WTC11 (cell line): ENCODE data around the gene CELF4. TPM values are rescaled to one million over a fixed set of nuclear protein-coding genes. Genes with fewer than 3 reads are reported as not detected.

ENCODE experiments used
- ATAC-seq: fragments of 200-7000 bp; cut with Tn5 transposase; 2 replicates; pipeline ENCODE4 v1.10.0; 2021; ENCODE audit warnings: mild to moderate bottlenecking, moderate library complexity
- CTCF ChIA-PET: fragments of 300-600 bp; sonication (Branson Sonifier 250); formaldehyde crosslinking; loops from one replicate; lab custom pipeline; 2021; ENCODE audit warnings: antibody characterized with exemption; lab: Charles Lee
- POLR2A ChIA-PET: fragments of 350-600 bp; sonication (Branson Sonifier 250); formaldehyde crosslinking; loops from one replicate; lab custom pipeline; 2021; ENCODE audit warnings: antibody characterized with exemption; lab: Charles Lee
- DNase-seq: peaks from one replicate; pipeline ENCODE4 v3.0.0; 2021; ENCODE audit warnings: low spot score
- H3K27ac Mint-ChIP-seq: 2 replicates; pipeline ENCODE4 v1.8.0; 2021; ENCODE audit warnings: mixed read lengths
- H3K27me3 Mint-ChIP-seq: 2 replicates; pipeline ENCODE4 v1.8.0; 2021; ENCODE audit warnings: low read depth, mild to moderate bottlenecking, moderate library complexity, mixed read lengths
- H3K36me3 Mint-ChIP-seq: 2 replicates; pipeline ENCODE4 v1.8.0; 2021; ENCODE audit warnings: mixed read lengths
- H3K4me1 Mint-ChIP-seq: 2 replicates; pipeline ENCODE4 v1.8.0; 2022; ENCODE audit warnings: mixed read lengths
- H3K4me3 Mint-ChIP-seq: 2 replicates; pipeline ENCODE4 v1.8.0; 2021; ENCODE audit warnings: mild to moderate bottlenecking, moderate library complexity, mixed read lengths
- H3K9me3 Mint-ChIP-seq: 2 replicates; pipeline ENCODE4 v1.8.0; 2021; ENCODE audit warnings: mixed read lengths
- ATF1 ChIP-seq: sonication (generic); formaldehyde crosslinking; IDR thresholded peaks from 2 replicates; pipeline ENCODE4 v1.8.1; 2023; ENCODE audit warnings: mild to moderate bottlenecking, moderate library complexity, missing genetic modification reagents
- FOXJ3 ChIP-seq: sonication (generic); formaldehyde crosslinking; IDR thresholded peaks from 2 replicates; pipeline ENCODE4 v1.9.0; 2021; ENCODE audit warnings: missing genetic modification reagents, mild to moderate bottlenecking, borderline replicate concordance
- GRHL2 ChIP-seq: fragments of 250-450 bp; sonication (Bioruptor Pico); IDR thresholded peaks from 2 replicates; pipeline ENCODE4 v1.8.0; 2022; ENCODE audit warnings: mild to moderate bottlenecking, moderate library complexity; ENCODE audit not compliant: insufficient replicate concordance, severe bottlenecking
- HMGA2 ChIP-seq: fragments of 250-450 bp; sonication (Bioruptor Pico); IDR thresholded peaks from 2 replicates; pipeline ENCODE4 v1.4.0; 2021; ENCODE audit warnings: mild to moderate bottlenecking, moderate library complexity
- JUN ChIP-seq: sonication (generic); formaldehyde crosslinking; IDR thresholded peaks from 2 replicates; pipeline ENCODE4 v1.8.0; 2023; ENCODE audit warnings: mild to moderate bottlenecking, missing genetic modification reagents
- KAT7 ChIP-seq: sonication (generic); formaldehyde crosslinking; IDR thresholded peaks from 2 replicates; pipeline ENCODE4 v1.8.1; 2023; ENCODE audit warnings: missing genetic modification reagents, mild to moderate bottlenecking, borderline replicate concordance
- MYBL2 ChIP-seq: sonication (generic); formaldehyde crosslinking; IDR thresholded peaks from 2 replicates; pipeline ENCODE4 v1.8.1; 2023; ENCODE audit warnings: mild to moderate bottlenecking, moderate library complexity, missing genetic modification reagents
- NFATC4 ChIP-seq: fragments of 250-450 bp; sonication (Bioruptor Pico); IDR thresholded peaks from 2 replicates; pipeline ENCODE4 v1.9.0; 2021; ENCODE audit warnings: mild to moderate bottlenecking
- NR2C2 ChIP-seq: sonication (generic); formaldehyde crosslinking; IDR thresholded peaks from 2 replicates; pipeline ENCODE4 v1.8.0; 2022; ENCODE audit warnings: mild to moderate bottlenecking, missing genetic modification reagents
- RORB ChIP-seq: fragments of 250-450 bp; sonication (Bioruptor Pico); IDR thresholded peaks from 2 replicates; pipeline ENCODE4 v1.9.0; 2021; ENCODE audit warnings: mild to moderate bottlenecking
- SMAD3 ChIP-seq: sonication (generic); formaldehyde crosslinking; IDR thresholded peaks from 2 replicates; pipeline ENCODE4 v1.8.0; 2022; ENCODE audit warnings: missing genetic modification reagents, mild to moderate bottlenecking, borderline replicate concordance
- TP53 ChIP-seq: sonication (generic); formaldehyde crosslinking; IDR thresholded peaks from 2 replicates; pipeline ENCODE4 v1.8.1; 2023; ENCODE audit warnings: mild to moderate bottlenecking, missing genetic modification reagents
- ZNF219 ChIP-seq: sonication (generic); formaldehyde crosslinking; IDR thresholded peaks from 2 replicates; pipeline ENCODE4 v1.8.0; 2023; ENCODE audit warnings: missing genetic modification reagents, mild to moderate bottlenecking, borderline replicate concordance
- ZNF416 ChIP-seq: fragments of 250-450 bp; sonication (Bioruptor Pico); IDR thresholded peaks from 2 replicates; pipeline ENCODE4 v1.9.0; 2021; ENCODE audit warnings: mild to moderate bottlenecking, inconsistent platforms
- total RNA-seq: library from RNA; stranded (reverse); gene quantifications from 3 replicates; pipeline ENCODE4 v1.2.3, GENCODE V29; 2021
- TF ChIP-seq, protein P1 (sequence below): sonication (generic); formaldehyde crosslinking; IDR thresholded peaks from 2 replicates; pipeline ENCODE4 v1.8.1; 2022; ENCODE audit warnings: mild to moderate bottlenecking, moderate library complexity, missing genetic modification reagents
- TF ChIP-seq, protein P2 (sequence below): sonication (generic); formaldehyde crosslinking; IDR thresholded peaks from 2 replicates; pipeline ENCODE4 v1.8.1; 2022; ENCODE audit warnings: missing genetic modification reagents, borderline replicate concordance
- TF ChIP-seq, protein P3 (sequence below): sonication (generic); formaldehyde crosslinking; IDR thresholded peaks from 2 replicates; pipeline ENCODE4 v1.8.1; 2023; ENCODE audit warnings: mild to moderate bottlenecking, missing genetic modification reagents
- TF ChIP-seq, protein P4 (sequence below): sonication (generic); formaldehyde crosslinking; IDR thresholded peaks from 2 replicates; pipeline ENCODE4 v1.8.1; 2023; ENCODE audit warnings: mild to moderate bottlenecking, missing genetic modification reagents, borderline replicate concordance

Gene CELF4
- total RNA-seq, 1 experiment from 2014 or later, result 2.9 TPM

DNA sequence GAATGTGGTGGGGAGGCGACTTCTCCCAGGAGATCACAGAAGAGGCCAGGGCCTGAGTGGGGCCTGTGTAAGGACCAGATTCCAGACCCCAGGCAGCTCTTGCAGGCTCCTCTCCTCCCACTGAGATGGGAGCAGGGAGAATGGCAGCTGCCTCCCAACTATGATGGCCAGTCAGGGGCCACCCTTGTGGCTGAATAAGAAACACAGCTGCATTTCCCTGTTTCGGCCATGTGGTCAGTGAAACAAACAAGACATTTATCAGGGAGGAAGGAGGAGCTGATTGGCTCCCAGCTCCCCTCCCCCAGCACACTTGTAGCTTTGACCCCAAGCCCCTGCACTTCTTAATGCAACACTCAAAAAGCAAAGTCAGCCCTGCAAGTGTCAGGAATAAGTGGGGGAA lies 143.5 kb downstream of the CELF4 start:
- ChIA-PET POLR2A (no interaction called here), CTCF (interaction anchor here (0.6 to 0.9 kb wide), 2 partner anchors 9 to 28 kb away, joined by 3 to 5 read pairs; no protein-coding TSS in a partner anchor)
- ATAC-seq (no peak), DNase-seq (no peak)
- H3K36me3 Mint-ChIP-seq, result no peaks in the 10 kb centered on the region
- H3K4me3 Mint-ChIP-seq, result no peak overlapping the region
- no peak overlapping the region for H3K27ac Mint-ChIP-seq
- H3K9me3 Mint-ChIP-seq, result no peaks in the 10 kb centered on the region
- H3K4me1 Mint-ChIP-seq, result peaks cover 23% of the 10 kb centered on the region
- TF ChIP-seq JUN, result no peak
- TF ChIP-seq RORB (CRISPR knock-in tag), result no peak
- TF ChIP-seq ZNF219, result no peak
- TF ChIP-seq SMAD3 (CRISPR knock-in tag), result no peak
- TF ChIP-seq ZNF416 (CRISPR knock-in tag), result no peak
- no peak for TF ChIP-seq NR2C2 (CRISPR knock-in tag)
- no peak for TF ChIP-seq GRHL2 (CRISPR knock-in tag)
- no peak for TF ChIP-seq HMGA2 (CRISPR knock-in tag)
- no peak for TF ChIP-seq KAT7 (CRISPR knock-in tag)
- no peak for TF ChIP-seq ATF1 (CRISPR knock-in tag)
- TF ChIP-seq MYBL2 (CRISPR knock-in tag), result no peak
- TF ChIP-seq, all 79 proteins: peak for 0
- H3K27me3 Mint-ChIP-seq, result peaks cover 21% of the 10 kb centered on the region

DNA sequence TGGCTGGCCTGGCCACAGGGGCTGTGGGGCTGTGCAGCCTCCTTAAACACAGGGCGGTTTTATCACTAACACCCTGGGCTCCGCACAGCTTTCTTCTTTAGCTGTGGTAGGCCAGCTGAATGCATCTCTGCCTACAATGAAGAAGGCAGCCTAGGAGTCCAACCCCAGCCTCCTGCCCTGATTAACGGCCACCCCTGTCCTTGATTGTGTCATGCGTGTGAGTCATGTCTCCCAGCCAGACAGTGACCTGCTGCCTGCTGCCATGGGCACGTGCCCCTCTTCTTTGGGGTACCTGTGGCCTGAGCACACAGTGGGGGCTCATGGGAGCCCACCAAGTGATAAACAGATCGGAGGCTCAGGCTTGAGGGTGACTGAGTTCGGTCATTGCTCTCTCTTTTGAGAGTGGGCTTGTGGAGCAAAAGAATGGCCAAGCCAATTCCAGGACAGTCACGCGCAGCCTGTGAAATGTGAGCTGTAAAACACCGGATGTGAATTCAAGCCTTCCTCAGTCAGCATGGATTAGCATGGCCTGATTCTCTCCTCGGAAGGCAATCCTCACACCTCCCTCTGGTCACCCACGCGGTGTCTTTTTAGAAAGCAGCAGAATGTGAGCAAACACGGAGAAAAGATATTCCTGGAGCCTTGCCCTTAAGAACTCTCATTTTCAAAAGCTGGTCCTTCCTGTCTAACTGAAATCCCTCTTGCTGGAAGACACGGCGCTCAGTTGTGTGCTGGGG lies 144.1 kb downstream of the CELF4 start:
- ATAC-seq (no peak; the same call in 1 of the 2 replicates), DNase-seq (no peak)
- TF ChIP-seq, protein P1, sequence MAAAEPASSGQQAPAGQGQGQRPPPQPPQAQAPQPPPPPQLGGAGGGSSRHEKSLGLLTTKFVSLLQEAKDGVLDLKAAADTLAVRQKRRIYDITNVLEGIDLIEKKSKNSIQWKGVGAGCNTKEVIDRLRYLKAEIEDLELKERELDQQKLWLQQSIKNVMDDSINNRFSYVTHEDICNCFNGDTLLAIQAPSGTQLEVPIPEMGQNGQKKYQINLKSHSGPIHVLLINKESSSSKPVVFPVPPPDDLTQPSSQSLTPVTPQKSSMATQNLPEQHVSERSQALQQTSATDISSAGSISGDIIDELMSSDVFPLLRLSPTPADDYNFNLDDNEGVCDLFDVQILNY (CRISPR knock-in tag), result no peak
- TF ChIP-seq, protein P2, sequence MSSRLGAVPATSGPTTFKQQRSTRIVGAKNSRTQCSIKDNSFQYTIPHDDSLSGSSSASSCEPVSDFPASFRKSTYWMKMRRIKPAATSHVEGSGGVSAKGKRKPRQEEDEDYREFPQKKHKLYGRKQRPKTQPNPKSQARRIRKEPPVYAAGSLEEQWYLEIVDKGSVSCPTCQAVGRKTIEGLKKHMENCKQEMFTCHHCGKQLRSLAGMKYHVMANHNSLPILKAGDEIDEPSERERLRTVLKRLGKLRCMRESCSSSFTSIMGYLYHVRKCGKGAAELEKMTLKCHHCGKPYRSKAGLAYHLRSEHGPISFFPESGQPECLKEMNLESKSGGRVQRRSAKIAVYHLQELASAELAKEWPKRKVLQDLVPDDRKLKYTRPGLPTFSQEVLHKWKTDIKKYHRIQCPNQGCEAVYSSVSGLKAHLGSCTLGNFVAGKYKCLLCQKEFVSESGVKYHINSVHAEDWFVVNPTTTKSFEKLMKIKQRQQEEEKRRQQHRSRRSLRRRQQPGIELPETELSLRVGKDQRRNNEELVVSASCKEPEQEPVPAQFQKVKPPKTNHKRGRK, result no peak
- TF ChIP-seq, protein P3, sequence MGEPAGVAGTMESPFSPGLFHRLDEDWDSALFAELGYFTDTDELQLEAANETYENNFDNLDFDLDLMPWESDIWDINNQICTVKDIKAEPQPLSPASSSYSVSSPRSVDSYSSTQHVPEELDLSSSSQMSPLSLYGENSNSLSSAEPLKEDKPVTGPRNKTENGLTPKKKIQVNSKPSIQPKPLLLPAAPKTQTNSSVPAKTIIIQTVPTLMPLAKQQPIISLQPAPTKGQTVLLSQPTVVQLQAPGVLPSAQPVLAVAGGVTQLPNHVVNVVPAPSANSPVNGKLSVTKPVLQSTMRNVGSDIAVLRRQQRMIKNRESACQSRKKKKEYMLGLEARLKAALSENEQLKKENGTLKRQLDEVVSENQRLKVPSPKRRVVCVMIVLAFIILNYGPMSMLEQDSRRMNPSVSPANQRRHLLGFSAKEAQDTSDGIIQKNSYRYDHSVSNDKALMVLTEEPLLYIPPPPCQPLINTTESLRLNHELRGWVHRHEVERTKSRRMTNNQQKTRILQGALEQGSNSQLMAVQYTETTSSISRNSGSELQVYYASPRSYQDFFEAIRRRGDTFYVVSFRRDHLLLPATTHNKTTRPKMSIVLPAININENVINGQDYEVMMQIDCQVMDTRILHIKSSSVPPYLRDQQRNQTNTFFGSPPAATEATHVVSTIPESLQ (CRISPR knock-in tag), result no peak
- TF ChIP-seq TP53, result no peak
- TF ChIP-seq FOXJ3 (CRISPR knock-in tag), result no peak
- no peak for TF ChIP-seq NFATC4
- TF ChIP-seq, protein P4, sequence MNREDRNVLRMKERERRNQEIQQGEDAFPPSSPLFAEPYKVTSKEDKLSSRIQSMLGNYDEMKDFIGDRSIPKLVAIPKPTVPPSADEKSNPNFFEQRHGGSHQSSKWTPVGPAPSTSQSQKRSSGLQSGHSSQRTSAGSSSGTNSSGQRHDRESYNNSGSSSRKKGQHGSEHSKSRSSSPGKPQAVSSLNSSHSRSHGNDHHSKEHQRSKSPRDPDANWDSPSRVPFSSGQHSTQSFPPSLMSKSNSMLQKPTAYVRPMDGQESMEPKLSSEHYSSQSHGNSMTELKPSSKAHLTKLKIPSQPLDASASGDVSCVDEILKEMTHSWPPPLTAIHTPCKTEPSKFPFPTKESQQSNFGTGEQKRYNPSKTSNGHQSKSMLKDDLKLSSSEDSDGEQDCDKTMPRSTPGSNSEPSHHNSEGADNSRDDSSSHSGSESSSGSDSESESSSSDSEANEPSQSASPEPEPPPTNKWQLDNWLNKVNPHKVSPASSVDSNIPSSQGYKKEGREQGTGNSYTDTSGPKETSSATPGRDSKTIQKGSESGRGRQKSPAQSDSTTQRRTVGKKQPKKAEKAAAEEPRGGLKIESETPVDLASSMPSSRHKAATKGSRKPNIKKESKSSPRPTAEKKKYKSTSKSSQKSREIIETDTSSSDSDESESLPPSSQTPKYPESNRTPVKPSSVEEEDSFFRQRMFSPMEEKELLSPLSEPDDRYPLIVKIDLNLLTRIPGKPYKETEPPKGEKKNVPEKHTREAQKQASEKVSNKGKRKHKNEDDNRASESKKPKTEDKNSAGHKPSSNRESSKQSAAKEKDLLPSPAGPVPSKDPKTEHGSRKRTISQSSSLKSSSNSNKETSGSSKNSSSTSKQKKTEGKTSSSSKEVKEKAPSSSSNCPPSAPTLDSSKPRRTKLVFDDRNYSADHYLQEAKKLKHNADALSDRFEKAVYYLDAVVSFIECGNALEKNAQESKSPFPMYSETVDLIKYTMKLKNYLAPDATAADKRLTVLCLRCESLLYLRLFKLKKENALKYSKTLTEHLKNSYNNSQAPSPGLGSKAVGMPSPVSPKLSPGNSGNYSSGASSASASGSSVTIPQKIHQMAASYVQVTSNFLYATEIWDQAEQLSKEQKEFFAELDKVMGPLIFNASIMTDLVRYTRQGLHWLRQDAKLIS (CRISPR knock-in tag), result no peak
- peaks cover 27% of the 10 kb centered on the region for H3K27me3 Mint-ChIP-seq
- H3K36me3 Mint-ChIP-seq, result no peaks in the 10 kb centered on the region
- ChIA-PET CTCF (interaction anchor here (0.9 kb wide), 1 partner anchor 10 kb away, joined by 5 read pairs; no protein-coding TSS in a partner anchor), POLR2A (no interaction called here)
- no peaks in the 10 kb centered on the region for H3K9me3 Mint-ChIP-seq
- H3K4me1 Mint-ChIP-seq, result peaks cover 23% of the 10 kb centered on the region
- H3K4me3 Mint-ChIP-seq, result no peak overlapping the region
- H3K27ac Mint-ChIP-seq, result no peak overlapping the region
